ENCODE results near the gene NR5A1. TPM values are rescaled to one million over a fixed set of nuclear protein-coding genes. Genes with fewer than 3 reads are reported as not detected.

The NR5A1 gene
- polyA plus RNA-seq, 3 donors = not detected

- peak overlapping the region in 1 of 2 donors; percentile 97 for H3K4me3 Mint-ChIP-seq
- intact Hi-C loops (cut with micrococcal nuclease) = no loop called here
- no peak overlapping the region for H3K27ac ChIP-seq (ENCODE audit: low read depth in 1 of 2, low read length in 2 of 2)
These were observed 4.2 kb downstream of the NR5A1 start for GRCh38 chr9:124502711-124503702.

DNA sequence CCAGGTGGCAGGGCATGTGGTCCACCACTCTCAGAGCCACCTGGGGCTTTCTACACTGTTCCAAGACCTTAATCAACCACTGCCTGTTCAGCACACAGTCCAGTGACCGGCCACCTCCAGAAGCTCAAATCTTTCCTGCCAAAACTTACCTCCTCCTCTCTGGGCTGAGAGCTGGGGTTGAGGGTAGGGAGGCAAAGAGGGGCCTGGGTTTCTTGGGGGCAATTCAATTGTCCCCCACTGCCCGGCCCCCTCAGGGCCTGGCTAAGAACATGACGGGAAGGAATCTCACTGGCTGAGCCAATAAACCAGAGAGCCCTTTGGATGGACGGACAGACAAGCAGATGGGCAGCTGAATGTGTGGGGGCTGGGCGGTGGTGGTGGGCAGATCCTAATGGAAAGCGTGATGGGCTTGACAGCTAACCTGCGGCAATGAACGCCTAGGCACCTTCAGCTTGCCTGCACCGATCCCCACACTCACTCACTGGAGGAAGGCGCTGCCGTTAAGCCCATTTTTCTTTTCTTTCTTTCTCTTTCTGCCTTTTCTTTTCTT lies 5.4 kb downstream of the NR5A1 start:
- Mint-ChIP-seq H3K27ac (no peak overlapping the region), H3K27me3 (ENCODE audit: low read depth in 3 of 3) (peaks cover 43 to 56% (median 50%) of the 10 kb centered on the region in 3 donors), H3K9me3 (peaks cover 0 to 12% (median 8%) of the 10 kb centered on the region in 7 donors), H3K4me1 (peaks cover 6% of the 10 kb centered on the region), H3K36me3 (peaks cover 4% of the 10 kb centered on the region in 2 donors), H3K4me3 (peak overlapping the region in 1 of 2 donors; percentile 71)
- TF ChIP-seq, protein P1, sequence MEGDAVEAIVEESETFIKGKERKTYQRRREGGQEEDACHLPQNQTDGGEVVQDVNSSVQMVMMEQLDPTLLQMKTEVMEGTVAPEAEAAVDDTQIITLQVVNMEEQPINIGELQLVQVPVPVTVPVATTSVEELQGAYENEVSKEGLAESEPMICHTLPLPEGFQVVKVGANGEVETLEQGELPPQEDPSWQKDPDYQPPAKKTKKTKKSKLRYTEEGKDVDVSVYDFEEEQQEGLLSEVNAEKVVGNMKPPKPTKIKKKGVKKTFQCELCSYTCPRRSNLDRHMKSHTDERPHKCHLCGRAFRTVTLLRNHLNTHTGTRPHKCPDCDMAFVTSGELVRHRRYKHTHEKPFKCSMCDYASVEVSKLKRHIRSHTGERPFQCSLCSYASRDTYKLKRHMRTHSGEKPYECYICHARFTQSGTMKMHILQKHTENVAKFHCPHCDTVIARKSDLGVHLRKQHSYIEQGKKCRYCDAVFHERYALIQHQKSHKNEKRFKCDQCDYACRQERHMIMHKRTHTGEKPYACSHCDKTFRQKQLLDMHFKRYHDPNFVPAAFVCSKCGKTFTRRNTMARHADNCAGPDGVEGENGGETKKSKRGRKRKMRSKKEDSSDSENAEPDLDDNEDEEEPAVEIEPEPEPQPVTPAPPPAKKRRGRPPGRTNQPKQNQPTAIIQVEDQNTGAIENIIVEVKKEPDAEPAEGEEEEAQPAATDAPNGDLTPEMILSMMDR (IDR thresholded peaks at IDR 0.05) = no peak
- intact Hi-C loops (cut with micrococcal nuclease) = no loop called here
- Histone ChIP-seq H3K9me3 (replicated peaks in 1 of 2; ENCODE audit: control insufficient read depth in 1 of 2, insufficient read depth in 1 of 2, low read length in 2 of 2) (peaks cover 0 to 8% of the 10 kb centered on the region in 2 donors), H3K4me2 (replicated peaks; ENCODE audit: extremely low read depth, low read length, poor library complexity, severe bottlenecking) (no peak overlapping the region), H3K79me2 (ENCODE audit: insufficient read depth, low read length) (no peaks in the 10 kb centered on the region), H3K27ac (ENCODE audit: low read depth in 1 of 2, low read length in 2 of 2) (no peak overlapping the region), H3K27me3 (ENCODE audit: control insufficient read depth in 2 of 2, insufficient read depth in 2 of 2, low read length in 2 of 2) (peaks cover 17 to 52% of the 10 kb centered on the region in 2 donors), H3K4me3 (replicated peaks in 1 of 3; ENCODE audit: low read depth in 2 of 3, low read length in 3 of 3) (no peak overlapping the region), H4K20me1 (ENCODE audit: insufficient read depth, low read length) (no peaks in the 10 kb centered on the region), H3K9ac (ENCODE audit: insufficient read depth, low read length, poor library complexity, severe bottlenecking) (no peak overlapping the region), H3K4me1 (ENCODE audit: control insufficient read depth in 1 of 2, insufficient read depth in 2 of 2, low read length in 2 of 2) (peaks cover 4 to 10% of the 10 kb centered on the region in 2 donors), H2AFZ (ENCODE audit: insufficient read depth, low read depth, low read length, poor library complexity, severe bottlenecking) (no peak overlapping the region), H3K36me3 (replicated peaks in 1 of 2; ENCODE audit: control insufficient read depth in 1 of 2, insufficient read depth in 2 of 2, low read length in 2 of 2) (no peaks in the 10 kb centered on the region)
- DNase-seq = no peak
- WGBS (ENCODE audit: insufficient coverage) = 98% methylated on average over 6 of the region's 11 CpGs

More at GRCh38 chr9:124502711-124503702, 4.2 kb downstream of the NR5A1 start:
- peaks cover 0 to 8% of the 10 kb centered on the region in 2 donors for H3K9me3 ChIP-seq (replicated peaks in 1 of 2; ENCODE audit: control insufficient read depth in 1 of 2, insufficient read depth in 1 of 2, low read length in 2 of 2)
- no peaks in the 10 kb centered on the region for H4K20me1 ChIP-seq (ENCODE audit: insufficient read depth, low read length)
- peaks cover 4% of the 10 kb centered on the region in 2 donors for H3K36me3 Mint-ChIP-seq
- peaks cover 17 to 52% of the 10 kb centered on the region in 2 donors for H3K27me3 ChIP-seq (ENCODE audit: control insufficient read depth in 2 of 2, insufficient read depth in 2 of 2, low read length in 2 of 2)
- peaks cover 43 to 59% (median 50%) of the 10 kb centered on the region in 3 donors for H3K27me3 Mint-ChIP-seq (ENCODE audit: low read depth in 3 of 3)
- DNase-seq = no peak
- H3K4me1 ChIP-seq (ENCODE audit: control insufficient read depth in 1 of 2, insufficient read depth in 2 of 2, low read length in 2 of 2) = peaks cover 4 to 10% of the 10 kb centered on the region in 2 donors
- no peaks in the 10 kb centered on the region for H3K79me2 ChIP-seq (ENCODE audit: insufficient read depth, low read length)
- WGBS (ENCODE audit: insufficient coverage) = 13% methylated on average over 79 of the region's 96 CpGs
- H3K9ac ChIP-seq (ENCODE audit: insufficient read depth, low read length, poor library complexity, severe bottlenecking) = no peak overlapping the region
- H3K27ac Mint-ChIP-seq = no peak overlapping the region
- no peak overlapping the region for H3K4me3 ChIP-seq (replicated peaks in 1 of 3; ENCODE audit: low read depth in 2 of 3, low read length in 3 of 3)
- TF ChIP-seq, protein P1 (IDR thresholded peaks at IDR 0.05) = no peak
- peak overlapping the region; percentile 46 for H3K4me2 ChIP-seq (replicated peaks; ENCODE audit: extremely low read depth, low read length, poor library complexity, severe bottlenecking)
- H3K36me3 ChIP-seq (replicated peaks in 1 of 2; ENCODE audit: control insufficient read depth in 1 of 2, insufficient read depth in 2 of 2, low read length in 2 of 2) = no peaks in the 10 kb centered on the region
- H3K9me3 Mint-ChIP-seq = peaks cover 0 to 12% (median 8%) of the 10 kb centered on the region in 7 donors
- no peak overlapping the region for H2AFZ ChIP-seq (ENCODE audit: insufficient read depth, low read depth, low read length, poor library complexity, severe bottlenecking)
- H3K4me1 Mint-ChIP-seq = peaks cover 6% of the 10 kb centered on the region
